Myocyte (in vitro differentiated cells): ENCODE results near the gene SBNO2. TPM values are rescaled to one million over a fixed set of nuclear protein-coding genes. Genes with fewer than 3 reads are reported as not detected.

Experiments
- DNase-seq: peaks from one replicate; pipeline ENCODE4 v3.0.0-alpha.2; 2012; ENCODE audit warnings: low read depth
- total RNA-seq: library from RNA; depleted of rRNA; stranded (reverse); fragments of >200 nt; gene quantifications from 2 replicates; pipeline ENCODE4 v1.2.3, GENCODE V29; 2014

The SBNO2 gene
- total RNA-seq, 1 donor from 2014 or later, result 23.3 TPM

GRCh38 chr19:1168572-1169410, 5.3 kb downstream of the SBNO2 start:
- peak; percentile 24 for DNase-seq

- no peak for DNase-seq
Observed at GRCh38 chr19:1167687-1168571, 6.1 kb downstream of the SBNO2 start.

DNA sequence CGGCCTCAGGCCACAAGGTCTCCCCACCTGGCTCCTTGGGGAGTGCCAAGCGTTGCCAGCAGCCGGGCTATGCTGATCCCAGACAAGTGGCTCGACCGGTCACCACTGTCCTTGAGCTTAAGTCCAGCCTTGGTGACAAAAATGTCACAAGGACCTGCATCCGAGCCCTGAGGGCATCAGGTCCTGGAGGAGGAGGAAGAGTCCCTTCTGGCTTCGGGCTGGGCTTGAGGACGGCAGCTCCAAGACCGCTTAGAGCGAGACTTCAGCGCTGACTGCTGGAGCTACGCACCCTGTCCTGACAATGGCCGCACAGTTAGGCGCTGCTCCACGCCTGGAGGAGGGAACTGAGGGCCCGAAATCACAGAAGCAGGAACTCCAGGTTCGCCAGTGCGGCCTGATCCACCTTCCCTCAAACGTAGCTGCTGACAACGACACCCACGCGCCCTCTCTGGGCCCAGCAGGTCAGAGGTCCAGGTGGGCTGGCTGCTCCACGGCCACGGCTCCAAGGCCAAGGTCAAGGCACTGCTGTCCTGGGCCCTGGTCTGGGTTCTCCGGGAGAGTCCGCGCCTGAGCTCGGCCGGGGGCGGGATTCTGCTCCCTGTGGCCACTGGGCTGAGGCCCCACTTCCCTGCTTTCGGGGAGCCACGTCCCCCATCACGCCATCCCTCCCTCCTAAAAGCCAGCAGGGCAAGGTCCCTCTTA, 7.0 kb downstream of the SBNO2 start:
- DNase-seq, result peak; percentile 23

DNA sequence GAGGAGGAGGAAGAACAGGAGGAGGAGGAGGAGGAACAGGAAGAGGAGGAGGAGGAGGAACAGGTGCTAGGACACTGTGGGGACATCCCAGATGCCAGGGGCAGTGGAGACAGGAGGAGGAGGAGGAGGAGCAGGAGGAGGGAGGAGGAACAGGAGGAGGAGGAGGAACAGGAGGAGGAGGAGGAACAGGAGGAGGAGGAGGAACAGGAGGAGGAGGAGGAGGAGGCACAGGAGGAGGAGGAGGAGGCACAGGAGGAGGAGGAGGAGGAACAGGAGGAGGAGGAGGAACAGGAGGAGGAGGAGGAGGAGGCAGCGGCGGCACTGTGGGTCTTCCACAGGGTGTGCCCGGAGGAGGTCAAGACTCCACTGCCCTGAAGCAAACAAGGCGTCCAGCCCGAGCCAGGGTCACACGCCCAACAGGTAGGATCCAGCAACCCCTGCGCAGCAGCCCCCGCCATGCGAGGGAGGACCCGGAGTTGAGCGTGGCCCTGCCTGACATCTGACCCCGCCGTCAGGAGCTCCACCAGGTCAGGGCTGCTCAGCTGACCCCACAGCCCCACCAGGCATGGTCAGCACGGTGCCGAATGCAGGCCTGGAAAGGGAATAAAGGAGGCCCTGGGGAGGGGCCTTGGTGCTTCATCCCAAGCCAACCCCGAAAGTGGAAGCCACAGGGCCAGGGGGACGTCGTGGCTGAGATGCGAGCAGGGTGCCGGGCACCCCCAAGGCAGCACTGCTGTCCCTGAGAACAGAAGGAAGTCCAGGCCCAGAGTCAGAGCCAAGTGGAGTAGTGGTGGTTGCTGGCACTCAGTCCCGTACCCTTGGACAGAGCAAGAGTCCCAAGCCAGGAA, 9.2 kb downstream of the SBNO2 start:
- DNase-seq, result no peak

DNA sequence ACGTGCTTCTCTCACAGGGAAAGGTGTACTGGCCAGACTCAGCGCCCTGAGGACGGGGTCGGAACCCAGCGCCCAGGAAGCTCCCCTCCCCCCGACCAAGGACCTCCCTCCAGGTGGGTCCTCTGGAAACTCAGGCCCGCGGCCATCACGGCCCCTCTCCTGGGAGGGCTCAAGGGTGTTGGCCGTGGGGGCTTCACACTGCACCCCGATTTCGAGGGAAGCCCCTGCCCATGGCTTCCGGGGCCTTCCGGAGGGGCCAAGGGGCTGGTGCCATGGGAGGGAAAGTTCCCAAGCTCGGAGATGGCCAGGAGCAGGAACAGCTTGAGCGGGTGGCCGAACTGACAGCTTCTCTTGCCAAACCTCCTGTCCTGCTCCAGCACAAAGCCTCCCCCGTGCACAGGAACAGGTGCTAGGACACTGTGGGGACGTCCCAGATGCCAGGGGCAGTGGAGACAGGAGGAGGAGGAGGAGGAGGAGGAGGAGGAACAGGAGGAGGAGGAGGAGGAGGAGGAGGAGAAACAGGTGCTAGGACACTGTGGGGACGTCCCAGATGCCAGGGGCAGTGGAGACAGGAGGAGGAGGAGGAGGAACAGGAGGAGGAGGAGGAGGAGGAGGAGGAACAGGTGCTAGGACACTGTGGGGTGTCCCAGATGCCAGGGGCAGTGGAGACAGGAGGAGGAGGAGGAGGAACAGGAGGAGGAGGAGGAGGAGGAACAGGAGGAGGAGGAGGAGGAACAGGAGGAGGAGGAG, 10.0 kb downstream of the SBNO2 start:
- DNase-seq, result peak; percentile 73

GRCh38 chr19:1163283-1163933, 10.7 kb downstream of the SBNO2 start:
- DNase-seq, result no peak

DNA sequence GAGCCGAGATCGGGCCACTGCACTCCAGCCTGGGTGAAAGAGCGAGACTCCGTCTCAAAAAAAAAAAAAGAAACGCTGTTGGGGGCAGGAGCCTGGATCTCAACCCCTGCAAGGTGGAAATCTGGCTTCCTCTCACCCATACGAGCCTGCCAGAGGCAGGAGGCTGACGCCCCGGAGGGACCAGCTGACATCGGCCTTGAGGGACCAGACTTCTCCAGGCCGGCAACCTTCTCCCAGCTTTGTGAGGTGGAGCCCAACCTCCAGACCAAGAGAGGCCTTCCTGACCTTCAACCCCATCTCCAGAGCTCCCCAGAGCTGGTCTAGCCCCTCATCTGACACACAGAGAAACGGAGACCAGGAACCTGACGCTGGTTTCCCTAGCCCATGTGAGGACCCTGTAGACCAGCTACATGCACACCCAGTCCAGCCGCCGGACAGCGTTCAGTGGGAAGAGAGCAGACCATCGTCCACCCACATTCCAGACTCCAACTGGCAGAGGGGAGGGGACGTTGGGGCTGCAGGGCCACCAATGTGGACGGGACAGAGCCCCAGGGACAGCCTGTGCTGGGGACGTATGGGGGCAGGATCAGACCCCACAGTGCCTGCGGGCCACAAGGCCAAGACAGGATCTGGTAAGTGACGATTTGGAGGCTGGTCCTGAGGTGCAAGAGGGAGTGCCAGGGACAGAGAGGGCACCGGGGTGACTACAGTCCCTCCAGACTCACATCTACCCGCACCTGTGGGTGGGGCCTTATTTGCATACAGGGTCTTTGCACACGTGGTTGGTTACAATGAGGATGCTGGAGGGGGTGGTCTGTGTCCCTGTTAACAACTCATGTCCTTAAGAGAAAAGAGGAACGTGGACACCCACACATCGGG, 11.4 kb downstream of the SBNO2 start:
- no peak for DNase-seq

GRCh38 chr19:1161716-1162115, 12.4 kb downstream of the SBNO2 start:
- no peak for DNase-seq

DNA sequence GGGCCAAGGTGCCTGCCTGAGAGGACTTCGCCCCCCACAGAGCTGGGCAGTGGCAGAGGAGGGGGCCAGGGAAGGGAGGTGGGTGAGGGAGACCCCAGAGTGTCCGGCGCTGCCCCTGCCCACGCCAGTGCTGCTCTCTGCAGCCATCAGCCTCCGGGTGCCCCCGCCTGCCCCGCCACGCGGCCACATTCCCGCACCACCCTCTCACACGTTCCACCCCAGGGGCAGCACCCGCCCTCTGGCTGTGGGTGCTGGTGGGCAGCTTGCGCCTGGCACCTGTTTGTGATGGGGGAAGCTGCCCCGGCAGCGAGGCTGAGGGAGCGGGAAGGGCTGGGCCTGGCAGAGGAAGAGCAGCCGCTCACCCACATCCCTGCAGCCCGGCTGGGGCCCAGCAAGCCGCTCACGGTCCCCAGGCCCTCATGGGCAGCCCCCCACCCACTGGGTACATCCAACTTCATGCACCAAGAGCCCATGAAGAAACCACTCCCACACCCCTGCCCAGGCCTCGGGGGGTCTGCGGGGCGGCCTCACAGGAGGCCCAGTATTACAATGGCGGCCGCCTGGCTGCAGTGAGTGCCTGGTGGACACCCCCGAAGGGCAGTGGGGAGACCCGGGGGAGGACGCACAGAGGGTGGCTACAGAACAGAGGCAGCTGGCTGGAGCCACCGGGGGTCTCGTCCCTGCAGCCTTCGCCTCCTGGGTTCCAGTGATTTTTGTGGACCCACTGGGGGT, 14.0 kb downstream of the SBNO2 start:
- no peak for DNase-seq

DNA sequence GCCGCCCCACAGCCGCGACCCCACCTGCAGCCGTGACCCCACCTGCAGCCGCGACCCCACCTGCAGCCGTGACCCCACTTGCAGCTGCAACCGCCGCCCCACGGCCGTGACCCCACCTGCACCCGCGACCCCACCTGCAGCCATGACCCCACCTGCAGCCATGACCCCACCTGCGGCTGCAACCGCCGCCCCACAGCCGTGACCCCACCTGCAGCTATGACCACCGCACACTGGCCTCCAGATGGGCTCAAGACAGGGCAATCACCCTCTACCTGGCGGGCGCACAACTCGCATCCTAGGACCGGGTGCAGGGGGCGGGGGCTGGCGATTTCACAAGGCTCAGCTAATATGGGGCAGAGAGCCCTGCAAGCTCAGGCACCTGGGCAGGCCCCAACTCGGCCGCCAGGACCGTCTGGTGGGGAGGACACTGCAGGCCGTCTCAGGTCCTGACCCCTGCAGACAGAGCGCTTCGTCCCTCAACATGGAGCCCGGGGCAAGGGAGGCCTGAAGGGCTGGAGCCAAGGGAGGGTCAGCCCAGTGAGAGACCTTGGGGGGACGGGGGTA, 15.1 kb downstream of the SBNO2 start:
- DNase-seq, result no peak

GRCh38 chr19:1157931-1158884, 15.9 kb downstream of the SBNO2 start:
- no peak for DNase-seq

- no peak for DNase-seq
Observed at GRCh38 chr19:1156830-1157615, 17.0 kb downstream of the SBNO2 start.

DNA sequence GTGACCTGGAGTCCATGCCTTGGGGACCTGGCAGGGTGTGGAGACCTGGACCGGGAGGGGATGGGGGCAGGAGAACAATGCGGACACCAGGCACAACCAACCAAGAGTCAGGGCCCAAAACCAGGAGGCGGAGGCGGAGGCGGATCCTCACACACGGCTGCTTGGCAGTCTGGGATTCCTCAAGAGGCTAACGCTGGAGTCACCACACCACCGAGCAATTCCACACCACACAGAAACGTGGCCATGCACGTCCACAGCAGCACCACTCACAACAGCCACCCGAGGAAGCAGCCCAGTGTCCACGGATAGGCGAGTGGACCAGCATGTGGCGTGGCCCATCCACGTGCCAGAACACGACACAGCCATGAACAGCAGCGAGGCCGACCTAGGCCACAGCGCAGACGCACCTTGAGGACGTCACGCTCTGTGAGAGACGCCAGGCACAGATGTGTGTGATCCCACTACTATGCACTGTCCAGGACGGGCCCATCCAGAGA, 17.7 kb downstream of the SBNO2 start:
- no peak for DNase-seq

DNA sequence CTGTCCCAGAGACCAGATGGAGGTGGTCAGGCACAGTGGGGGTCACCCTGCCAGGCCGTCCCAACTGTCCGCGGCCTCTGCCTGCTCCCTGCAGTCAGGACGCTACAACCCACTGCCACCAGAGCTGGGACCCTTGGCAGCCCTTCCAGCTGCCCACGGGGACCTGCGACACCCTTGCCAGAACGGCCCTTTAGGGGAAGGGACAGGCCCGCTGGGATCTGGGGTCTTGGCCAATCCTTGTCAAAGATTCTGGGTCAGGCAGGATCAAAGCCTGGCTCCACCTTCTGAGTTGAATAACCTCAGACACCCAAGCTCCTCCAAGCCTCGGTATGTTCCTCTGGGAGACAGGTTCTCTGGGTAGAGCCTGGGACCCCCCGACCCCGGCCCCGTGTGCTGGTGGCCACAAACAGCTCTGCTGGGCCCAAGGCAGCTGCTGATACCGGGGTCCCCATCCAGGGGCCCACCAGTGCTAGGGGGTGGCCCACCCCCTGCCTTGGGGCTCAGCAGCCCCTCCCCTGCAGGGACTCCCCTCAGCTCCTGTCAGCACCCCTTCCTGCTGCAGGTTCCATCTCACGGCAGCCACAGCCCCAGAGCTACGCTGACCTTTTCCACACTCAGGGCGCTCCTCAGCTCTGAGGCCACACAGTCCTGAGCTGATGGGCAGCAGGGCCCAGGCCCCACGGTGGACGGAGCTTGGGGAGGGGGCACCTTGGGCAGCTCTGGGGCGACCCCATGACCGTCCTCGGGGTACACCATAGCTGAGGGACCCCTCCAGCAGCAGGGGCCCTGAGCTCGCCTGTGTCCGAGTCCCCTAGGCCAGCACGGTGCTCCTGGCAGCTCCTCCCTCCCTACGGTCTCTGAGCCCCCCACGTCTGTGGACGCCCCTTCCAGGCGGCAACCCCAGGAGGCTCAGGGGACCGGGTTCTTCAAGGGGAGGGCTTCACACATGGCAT, 18.4 kb downstream of the SBNO2 start:
- DNase-seq, result no peak
